Hematopoietic multipotent progenitor cell treated with erythropoietin and hydrocortisone succinate and interleukin-3 and kit ligand, for 15 days (in vitro differentiated cells): ENCODE measurements around the gene RXRA.

Experiments
- DNase-seq: peaks from one replicate; pipeline ENCODE4 v3.0.0-alpha.2; 2015; ENCODE audit warnings: low spot score

The RXRA gene

DNA sequence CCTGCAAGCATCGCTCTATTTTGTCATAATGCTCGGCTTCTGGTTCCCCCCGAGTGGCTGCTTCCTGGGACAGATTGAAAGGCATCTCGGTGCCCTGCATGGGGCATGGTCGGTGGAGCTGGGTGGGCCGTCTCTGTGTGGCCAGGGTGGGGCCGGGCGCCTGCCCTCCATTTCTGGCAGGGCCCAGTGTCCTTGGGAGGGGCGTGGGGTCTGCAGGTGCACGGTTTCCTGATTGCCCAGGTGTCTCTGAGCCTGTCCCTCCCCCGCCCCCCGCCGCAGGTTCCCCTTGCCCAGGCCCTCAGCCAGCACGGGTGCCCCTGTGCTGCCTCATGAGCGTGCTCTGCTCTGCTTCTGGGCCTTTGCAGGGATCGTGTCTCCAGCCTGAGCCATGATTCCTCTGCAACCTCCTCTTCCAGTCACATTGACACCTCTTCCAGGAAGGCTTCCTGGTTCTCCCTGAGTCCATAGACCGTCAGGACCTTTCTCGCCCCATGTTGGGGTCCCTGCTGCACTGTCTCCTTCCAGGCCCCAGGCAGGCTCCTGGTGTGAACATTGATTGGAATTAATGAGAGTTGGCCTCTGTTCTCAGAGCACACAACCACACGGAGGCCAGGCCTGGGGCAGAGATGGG lies 90.2 kb downstream of the RXRA start:
- no peak for DNase-seq

DNA sequence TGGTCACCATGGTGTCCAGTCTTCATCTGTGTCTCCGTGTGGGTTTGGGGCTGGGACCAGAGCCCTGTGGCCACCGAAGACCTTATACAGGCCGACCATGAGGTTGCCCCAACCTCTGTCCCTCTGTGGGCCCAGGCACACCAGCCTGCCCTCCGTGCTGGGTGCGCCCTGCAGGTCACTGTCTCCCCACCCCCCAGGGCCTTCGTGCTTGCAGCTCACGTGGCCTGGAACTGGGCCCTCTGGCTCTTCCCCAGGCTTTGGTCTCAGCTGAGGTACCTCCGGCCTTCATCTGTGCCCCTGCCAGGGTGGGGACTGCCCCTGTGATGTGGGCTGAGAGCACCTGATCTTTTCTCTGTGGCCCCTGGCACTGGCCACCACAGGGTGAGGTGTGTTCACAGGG lies 92.1 kb downstream of the RXRA start:
- DNase-seq: no peak

DNA sequence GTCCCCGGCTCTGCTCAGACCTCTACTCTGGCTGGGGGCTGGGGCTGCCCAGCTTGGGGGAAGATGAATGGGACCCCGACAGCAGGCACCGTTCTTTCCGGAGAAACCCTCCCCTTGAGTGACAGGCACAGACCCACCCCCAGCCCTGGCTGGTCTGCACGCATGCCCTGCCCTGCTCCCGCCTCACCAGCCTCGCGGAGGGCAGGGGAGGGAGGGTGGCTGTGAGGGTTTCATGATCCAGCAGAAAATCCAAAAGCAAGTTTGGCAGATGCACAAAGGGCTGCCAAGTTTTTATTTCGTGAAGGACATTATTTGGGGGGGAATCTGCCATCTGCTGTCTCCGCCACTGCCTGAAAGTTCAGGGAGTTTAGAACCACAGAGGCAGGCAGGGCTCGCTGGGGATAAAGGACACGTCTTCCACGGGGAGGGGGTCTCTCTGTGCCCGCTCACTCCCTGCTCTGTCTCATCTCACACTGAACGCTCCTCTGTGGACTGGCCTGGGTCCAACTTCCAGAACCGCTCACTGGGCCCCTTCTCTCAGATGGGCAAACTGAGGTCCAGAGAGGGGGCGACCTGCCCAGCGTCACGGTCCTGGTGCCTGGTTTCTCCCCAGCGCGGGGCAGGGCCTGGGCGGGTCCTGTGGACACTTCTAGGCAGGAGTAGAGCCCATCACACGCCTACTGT lies 92.9 kb downstream of the RXRA start:
- DNase-seq: no peak

DNA sequence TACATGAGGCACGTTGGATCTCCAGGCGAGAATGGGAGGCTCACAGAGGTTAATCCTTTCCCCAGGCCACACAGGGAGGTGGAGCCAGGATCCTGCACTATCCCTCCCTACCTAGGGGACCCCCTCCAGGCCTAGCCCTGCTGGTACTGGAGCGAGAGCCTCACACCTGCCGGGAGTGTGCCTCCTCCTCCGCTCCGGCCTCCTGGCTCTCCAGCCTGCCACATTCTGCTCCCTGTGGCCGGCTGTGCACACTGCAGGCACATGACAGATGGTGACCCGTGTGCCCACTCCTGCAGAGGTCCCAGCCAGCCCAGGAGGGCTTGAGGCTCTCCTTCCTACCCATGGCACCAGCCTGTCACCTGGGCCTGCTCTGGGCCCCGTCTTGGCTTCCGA lies 93.4 kb downstream of the RXRA start:
- no peak for DNase-seq

DNA sequence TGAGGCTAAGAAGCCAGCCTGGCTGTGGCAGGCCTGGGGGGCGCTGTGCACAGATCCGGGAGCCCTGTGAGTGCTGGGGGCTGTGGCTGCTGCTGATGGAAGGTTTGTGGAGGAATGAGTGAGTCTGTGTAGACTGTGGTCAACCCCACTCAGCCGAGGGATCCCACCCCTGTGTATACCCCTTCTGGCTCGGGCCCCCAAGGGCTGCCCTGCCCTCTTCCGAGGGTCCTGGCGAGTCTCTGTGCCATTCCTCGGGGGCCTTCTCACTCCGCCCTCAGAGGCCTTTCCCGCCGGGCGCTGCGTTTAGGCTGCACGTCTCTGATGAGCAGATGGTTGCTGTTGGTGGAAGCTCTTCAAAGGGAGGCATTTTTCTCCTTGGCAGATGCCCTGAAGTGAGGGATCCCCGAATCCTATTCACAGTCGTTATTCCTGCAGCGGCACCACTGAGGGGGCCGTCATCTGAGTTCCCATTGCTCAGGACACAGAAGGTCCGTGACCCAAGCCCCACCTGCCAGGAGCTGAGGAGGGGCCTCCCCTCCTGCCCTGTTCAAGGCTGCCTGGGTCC lies 94.1 kb downstream of the RXRA start:
- no peak for DNase-seq

DNA sequence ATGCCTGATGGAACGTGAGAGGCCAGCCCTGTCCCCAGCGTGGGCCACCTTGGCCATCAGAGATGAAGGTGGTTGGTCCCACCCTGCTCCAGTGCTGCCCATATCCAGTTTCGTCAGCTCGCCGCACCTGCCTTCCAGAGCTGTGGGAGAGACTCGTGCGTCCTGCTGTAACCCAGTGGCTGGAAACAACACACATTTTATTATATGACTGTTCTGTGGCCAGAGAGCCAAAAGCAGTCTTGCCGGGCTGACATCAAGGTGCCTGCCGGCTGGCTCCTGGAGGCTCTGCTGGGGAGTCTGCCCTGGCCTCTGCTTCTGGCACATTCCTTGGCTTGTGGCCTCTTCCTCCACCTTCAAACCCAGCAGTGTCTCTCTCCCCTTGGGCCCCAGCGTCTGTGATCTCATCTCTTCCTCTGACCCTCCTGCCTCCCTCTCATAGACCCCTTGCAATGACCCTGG lies 94.7 kb downstream of the RXRA start:
- no peak for DNase-seq

DNA sequence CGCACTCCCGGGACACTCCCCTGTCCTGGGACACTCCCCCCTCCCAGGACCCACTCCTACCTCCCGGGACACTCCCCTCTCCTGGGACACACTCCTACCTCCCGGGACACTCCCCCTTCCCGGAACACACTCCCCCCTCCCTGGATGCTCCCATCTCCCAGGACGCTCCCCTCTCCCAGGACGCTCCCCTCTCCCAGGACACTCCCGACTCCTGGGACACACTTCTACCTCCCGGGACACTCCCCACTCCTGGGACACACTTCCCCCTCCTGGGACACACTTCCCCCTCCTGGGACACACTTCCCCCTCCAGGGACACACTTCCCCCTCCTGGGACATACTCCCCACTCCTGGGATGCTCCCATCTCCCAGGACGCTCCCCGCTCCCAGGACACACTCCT lies 95.6 kb downstream of the RXRA start:
- DNase-seq: no peak

DNA sequence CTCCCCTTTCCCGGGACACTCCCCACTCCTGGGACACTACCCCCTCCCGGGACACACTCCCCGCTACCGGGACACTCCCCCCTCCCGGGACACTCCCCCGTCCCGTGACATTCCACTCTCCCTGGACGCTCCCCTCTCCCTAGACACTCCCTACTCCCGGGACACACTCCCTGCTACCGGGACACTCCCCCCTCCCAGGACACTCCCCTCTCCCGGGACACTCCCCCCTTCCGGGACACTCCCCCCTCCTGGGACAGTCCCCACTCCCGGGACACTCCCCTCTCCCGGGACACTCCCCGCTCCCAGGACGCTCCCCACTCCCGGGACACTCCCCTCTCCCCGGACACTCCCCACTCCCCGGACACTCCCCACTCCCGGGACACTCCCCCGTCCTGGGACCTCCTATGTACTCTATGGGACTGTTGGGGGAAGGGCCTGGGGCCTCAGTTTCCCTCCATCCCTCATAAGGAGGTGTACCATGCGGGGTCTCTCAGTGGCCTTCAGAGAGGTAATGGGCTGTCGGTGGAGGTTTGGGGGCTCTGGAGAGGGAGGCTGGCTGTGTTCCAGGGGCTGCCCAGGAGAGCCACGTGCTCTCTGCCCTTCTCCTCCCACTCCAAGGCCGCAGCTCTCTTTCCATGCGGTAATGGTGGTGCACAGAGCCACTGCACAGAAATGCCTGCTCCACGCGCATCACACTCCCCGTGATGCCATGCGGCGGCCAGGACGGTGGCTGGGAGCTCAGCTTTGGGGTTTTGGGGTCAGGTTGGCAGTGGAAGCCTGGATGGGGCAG lies 96.2 kb downstream of the RXRA start:
- DNase-seq: no peak

DNA sequence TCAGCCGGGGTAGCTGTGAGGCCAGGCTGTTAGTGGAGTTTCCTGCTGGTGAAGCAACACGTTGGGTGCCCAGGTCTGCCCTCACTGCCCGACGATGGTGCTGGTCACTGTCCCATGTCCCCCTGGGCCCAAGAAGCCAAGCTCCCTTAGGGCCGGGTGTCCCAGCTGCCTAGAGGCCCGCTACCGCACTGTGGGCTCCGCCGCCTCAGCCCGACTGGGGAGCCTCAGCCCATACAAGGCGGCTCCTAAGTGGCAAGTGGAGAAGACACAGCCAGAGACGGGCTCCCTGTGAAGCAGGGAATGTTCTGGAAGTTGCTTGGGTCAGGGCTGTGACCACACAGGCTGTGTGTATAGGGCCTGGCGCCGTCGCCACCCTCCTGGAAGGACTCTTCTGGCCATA lies 96.9 kb downstream of the RXRA start:
- no peak for DNase-seq

DNA sequence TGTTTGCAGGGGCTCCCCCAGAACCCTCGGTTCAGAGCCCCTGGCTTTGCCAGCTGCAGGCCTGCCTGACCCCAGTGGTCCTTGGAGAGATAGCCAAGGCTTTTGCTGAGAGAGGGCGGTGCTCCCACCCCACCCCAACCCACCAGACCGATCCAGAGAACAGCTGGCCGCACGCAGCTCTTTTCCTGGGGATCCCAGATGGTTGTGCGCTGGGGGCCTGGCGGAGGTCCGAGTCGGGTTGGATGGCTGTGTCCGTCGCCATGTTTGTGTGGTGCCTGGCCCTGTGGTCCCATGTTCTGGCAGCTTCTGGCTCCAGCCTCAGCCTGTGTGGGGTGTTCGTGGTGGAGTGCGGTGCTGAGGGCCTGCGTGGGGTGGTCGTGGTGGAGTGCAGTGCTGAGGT lies 97.5 kb downstream of the RXRA start:
- DNase-seq: no peak

DNA sequence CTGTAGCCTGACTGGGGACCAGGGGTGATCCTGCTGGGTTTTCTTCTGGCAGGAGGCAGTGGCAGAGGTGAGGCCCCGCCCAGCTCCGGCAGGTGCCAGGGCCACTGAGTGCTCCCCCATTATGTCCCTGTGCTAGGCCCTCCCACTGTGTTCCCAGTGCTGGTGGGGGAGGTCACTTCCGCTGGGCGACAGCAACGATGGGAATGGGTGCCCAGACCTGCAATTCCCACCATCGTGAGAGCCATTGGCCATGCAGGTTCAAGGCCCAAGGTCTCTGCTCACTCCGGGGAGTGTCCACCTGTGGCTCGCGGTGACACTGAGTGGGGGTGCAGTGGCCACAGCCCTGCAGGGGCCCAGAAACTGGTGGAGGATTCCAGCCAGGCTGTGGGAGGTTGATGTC lies 98.6 kb downstream of the RXRA start:
- no peak for DNase-seq

DNA sequence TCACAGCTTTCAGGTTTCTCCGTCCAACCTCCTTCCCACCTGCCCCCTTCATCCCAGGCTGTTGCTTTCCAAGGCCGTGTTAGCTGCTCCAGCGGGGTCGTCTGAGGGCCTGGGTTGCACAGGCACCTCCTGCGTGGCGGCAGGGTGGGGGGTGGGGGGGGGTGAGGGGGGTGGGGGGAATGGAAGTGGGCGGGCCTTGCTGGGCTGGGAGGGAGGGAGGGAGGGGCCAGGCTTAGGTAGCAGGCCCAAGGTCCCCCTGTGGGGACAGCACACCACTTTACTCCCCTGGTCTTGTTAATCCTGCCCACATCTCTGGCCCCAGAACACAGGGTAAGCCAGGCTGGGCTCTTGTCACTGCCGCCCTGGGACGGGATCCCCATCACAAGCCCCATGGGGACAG lies 99.1 kb downstream of the RXRA start:
- DNase-seq: no peak

DNA sequence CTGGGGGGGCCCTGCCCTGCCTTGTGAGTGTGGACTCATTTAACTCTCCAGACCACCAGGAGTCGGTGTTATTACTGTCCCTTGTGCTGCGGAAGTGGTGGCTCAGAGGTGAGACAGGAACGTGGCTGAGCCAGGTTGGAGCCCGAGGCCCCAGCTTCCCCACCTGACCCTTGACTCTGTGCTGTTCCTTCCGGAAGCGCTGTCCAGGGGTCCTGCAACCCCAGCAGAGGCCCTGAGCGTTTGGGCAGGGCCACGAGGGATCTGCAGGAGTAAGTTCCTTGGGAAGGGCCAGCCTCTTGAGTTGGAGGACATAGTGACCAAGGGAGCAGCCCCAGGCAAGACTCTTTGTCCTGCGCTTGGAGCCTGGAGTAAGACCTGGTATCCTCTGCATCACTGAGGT lies 99.6 kb downstream of the RXRA start:
- DNase-seq: no peak

DNA sequence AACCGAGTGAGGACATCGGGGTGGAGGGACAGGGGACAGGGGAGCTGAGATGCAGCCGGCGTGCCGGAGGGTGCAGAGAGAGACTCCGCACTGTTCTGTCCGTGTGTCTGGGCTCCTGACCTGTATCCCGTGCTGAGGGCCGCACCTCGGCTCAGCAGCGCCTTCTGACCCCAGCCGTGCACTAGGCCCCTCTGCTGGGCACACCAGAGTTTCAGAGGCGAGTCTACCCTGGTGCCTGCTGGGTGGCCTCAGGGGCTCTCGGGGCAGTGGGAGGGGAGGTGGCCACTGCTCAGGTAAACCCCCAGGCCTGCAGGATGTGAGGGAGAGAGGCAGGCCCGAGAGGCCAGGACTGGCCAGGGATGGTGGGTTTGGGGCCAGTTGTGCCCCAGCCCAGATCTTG lies 100.2 kb downstream of the RXRA start:
- no peak for DNase-seq

DNA sequence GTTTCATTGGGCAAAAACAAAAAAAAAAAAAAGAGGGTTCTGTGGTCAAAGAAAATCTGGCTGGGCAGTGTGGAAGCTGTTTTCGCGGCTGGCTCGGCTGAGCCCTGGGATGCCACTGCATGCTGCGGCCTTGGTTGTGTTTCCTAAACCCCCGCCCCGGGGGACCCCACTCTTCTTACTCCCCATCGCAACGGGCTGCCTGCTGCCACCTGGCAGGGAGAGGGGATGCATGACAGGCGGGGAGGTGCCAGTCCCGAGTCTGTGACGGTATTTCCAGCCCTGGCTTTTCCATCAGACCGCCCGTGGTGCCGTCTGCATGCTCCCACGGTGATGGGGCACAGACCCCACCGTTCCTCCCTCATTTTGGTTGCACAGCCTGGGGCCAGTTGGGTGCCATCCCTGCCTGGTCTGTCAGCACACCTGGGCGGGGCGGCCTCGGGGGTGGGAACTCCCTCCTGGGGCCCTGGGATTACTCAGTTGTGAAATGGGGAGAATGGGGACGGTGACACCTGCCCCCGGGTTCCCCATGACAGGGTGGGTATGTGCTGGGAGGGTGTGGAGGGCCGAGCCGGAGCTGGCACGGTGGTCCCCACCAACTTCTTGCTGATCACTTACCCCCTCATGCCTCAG lies 101.0 kb downstream of the RXRA start:
- no peak for DNase-seq

DNA sequence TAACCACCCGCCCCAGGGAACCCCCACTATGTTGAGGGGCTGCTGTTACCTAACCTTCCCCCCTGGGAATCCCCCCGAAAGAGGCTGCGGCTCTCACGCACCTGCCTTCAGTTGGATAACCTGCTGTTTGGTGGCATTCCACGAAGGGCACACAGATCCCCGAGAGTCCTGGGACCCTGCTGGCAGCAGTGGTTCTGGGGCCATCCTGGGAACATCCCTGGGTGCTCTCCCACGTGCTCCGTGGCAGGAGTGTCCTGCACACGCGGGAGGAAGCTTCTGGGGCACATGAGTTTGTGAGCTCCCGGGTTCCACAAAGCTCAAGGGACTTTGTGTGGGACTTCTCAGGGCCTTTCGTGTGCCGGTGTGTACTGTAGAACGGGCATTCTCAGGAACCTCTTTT lies 102.3 kb downstream of the RXRA start:
- no peak for DNase-seq

DNA sequence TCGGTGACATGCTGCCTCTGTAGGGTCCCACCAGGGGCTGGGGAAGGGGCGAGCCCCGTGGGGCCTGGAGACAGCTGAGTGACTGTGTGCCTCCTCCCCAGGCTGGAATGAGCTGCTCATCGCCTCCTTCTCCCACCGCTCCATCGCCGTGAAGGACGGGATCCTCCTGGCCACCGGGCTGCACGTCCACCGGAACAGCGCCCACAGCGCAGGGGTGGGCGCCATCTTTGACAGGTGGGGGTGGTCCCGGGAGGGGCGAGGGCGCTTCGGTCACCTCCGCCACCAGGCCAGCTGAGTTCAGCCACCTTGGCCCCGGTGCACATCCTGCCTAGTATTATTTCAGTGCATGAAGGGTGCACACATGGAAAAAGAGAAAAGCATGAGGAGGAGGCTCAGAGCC lies 102.8 kb downstream of the RXRA start:
- DNase-seq: no peak

DNA sequence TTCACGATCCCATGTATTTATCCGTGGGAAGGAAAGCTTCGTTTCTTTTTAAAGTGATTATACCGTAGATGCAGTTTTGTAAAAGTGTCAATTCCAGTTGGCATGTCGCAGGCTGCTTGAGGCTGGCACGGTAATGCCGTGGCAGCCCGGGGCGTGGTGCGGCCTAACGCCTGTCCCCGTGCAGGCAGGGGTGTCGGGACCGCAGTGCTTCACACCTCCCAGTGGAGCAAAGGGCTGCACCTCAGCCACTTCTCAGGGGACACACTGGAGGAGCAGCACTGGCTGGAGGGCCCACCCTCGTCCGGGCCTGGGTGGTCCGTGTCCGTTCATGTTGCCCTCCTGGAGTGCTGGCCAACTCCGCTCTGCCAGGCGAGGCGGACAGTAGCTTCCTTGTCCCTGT lies 103.2 kb downstream of the RXRA start:
- DNase-seq: no peak

DNA sequence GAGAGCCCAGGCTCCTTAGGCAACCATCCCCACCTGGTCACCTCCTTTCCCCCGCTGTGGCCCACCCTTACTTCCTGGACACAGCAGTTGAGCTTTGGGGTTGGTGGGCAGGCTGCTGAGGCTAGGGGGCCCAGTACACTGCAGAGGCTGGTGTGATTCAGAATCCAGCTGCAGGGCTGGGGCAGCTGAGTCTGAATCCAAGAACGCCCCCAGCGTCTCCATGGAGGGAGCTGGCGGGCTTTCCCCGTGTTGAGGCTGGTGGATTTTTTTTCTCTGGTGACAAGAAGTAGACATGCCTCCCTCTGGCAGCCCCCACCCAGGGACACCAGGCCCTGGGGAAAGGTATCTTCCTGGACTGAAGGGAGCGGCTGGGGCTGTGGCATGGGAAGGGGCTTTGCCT lies 104.8 kb downstream of the RXRA start:
- no peak for DNase-seq

DNA sequence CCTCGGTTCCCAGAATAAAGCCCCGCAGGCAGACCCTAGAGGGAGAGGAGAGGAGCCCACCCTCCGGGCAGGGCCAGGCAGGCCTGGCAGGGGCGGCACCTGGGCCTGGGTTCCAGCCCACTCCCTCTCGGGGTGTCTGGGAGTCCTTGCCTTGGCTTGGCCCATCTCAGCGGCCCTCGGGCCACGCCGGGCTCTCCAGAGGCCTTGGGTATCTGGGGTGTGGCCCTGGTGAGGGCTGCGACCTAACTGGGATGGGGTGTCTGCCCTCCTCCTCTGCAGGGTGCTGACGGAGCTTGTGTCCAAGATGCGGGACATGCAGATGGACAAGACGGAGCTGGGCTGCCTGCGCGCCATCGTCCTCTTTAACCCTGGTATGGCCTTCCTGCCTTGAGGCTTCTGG lies 105.4 kb downstream of the RXRA start:
- DNase-seq: no peak

DNA sequence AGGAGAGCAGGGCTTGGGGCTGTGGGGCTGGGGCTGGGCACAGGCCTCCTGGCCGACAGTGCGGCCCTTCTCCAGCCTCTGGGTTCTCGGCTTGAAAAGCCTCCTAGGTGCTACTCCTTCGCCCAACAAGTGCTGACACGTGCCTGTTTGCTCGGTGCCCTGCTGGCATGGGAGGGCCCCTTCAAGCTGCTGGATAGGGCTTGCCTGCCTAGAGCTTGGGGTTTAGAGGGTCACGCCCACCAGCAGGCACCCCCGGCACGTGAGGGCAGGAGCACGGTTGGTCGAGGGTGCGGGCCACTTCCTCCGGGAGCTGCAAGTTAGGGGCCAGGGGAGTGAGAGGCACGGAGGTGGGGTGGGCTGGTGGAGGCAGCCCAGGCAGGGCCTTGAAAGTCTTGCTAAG lies 106.2 kb downstream of the RXRA start:
- DNase-seq: no peak

DNA sequence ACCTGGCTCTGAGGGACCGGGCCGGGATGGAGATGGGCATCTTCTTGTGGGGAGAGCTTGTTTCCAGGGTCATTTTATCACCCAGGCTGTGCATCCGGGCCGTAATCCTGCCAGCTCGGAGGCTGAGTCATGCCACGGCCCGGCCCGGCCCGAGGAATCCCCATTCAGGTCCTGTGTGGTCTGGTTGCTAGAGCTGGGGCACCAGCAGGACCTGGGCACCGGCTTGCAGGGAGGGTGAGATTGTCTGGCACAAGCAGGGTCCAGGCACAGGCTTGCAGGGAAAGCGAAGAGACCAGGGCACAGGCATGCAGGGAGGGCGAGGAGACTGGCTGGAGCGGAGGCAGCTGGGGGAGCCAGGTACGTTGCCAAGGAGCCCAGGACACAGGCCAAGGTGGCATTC lies 106.8 kb downstream of the RXRA start:
- DNase-seq: no peak
